HG03439 (cell line): ENCODE measurements around the gene APOB.

Source experiments
- ATAC-seq: cut with Tn5 transposase; IDR thresholded peaks from one replicate; pipeline ENCODE4 v1.9.1; 2021; ENCODE audit warnings: mild to moderate bottlenecking, moderate library complexity; ENCODE audit not compliant: unreplicated experiment

The APOB gene

DNA sequence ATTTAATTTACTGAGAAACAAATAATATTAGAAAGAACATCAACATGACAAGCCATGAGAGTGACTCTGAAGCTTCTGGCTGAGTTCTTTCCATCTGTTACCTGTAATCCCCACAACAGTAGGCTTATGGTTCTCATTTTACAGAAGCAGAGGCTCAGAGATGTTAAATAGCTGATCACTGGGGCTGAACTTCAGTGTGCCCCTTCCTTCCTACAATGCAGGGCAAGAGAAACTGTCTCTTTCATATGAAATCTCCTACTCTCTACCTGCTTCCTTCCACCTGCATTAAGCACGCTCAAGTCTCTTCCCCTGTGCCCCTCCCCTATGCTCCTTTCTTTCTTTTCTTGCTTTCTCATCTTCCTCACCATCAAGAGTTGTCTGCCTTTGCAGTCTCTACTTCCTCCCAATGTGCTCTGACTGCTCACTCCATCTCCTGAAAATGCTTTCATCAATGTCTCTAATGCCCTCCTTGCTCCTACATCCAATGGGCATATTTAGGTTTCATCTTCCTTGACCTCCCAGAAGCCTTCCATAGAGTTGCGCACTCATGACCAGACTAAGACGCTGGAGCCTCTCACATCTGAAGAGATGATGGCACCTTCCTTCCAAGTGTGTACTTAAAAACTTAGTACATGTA is 23.7 kb downstream of the APOB start:
- ATAC-seq: no peak

GRCh38 chr2:21019678-21020021 is 24.2 kb downstream of the APOB start:
- ATAC-seq: no peak

DNA sequence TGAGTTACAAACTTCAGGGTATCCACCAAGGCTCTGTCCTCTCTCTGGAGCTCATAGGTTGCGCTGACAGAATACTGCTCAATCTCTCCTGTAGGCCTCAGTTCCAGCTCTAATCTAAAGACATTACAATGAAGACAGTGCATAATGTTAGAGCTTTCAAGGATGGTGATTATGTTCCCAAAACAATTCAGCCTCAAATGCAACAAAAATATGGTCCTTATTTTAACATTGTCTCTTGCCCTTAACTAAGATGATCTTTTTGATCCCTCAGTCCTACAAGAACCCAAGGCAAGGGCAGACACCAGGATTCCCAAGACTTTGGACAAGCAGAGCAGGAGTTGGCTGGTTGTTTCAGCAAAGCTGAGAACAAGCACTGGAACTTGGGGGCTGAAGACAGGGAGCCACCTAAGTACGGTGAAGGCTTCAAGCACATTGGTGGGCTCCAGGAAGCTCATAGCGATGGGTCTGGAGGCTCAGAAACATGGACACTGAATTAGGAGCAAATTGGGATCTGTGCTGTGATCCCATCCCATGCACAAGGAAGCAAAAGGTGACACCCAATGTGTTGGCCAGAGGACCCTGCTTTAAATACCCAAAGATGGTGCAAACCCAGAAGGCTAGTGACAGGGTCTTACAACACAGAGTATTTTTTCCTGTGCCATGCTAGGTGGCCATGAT is 24.7 kb downstream of the APOB start:
- no peak for ATAC-seq

DNA sequence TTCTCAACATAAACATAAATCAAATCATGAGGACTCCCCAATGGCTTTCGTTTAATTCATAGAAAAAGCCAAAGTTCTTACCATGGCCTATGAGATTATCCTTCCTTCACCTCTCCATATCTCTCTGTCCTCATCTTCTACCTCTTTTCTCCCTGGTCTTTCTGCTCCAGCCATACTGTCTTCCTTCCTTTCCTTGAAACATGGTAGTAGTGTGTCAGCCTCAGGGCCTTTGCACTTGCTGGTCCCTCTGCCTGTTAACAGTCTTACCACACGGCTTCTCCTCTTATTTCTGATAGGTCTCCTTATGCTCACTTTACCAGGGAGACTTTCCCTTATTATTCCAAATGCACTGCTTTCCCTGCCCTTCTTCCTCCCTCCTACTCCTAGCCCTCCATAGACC is 25.6 kb downstream of the APOB start:
- no peak for ATAC-seq

DNA sequence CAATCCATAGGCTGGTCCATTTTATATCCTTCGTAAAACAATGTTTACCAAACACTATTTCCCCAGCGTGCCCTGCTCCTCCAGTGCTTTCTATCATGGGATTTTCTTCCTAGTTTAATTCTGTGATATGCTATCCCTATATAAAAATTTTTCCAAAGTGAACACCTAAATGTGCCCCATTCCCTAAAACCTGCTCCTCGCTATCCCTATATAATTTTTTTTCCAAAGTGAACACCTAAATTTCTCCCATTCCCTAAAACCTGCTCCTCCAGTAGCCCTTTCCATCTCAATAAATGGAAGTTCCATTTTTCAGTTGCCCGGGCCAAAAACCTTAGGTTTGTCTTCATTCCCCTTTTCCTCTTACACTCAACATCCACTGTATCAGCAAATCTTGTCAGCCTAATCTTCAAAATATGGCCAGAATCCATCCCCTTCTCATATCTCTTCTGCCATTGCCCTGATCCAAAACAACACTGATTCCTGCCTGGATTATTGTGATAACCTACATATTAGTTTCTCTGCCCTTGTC is 26.1 kb downstream of the APOB start:
- no peak for ATAC-seq

- no peak for ATAC-seq
These were observed 28.6 kb downstream of the APOB start for GRCh38 chr2:21015281-21015645.

DNA sequence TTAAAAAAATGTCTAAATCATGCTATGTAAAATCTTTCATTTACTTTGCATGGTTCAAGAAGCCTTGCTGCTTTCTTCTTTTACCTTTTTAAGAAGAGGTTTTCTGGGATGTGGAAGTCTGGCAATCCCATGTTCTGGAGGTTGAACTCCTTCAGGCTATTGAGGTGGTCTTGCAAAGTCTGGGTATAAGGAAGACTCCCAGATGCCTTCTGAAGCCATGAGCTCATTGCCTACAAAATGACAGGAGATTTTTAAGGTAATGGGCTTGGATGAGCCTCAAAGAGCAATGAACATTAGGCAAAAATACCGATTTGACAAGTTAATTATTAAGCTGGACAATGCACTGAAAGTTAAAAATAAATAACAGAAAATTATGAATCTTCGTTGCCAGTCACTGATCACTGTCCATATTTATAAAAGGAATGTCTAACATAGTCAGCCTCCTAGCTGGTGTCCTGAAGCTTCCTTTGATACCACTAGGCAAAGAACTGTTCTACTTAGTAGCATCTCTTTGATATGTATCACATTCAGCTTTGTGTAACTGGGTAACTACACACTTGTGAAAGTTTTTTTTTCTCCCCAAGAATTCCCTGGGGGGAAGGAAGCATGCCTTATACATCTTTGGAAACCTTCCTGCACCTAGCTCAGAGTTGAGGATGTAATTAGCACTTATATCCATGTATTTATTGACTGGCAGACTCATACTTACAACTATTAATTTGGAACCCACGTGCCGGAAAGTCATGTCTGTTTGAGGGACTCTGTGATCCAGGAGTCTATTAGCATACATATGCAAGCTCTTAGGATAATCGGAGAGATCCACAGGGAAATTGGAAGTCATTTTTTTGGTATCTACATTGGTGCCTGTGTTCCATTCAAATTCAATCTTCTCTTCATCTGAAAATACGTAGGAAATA is 29.3 kb downstream of the APOB start:
- ATAC-seq: no peak

DNA sequence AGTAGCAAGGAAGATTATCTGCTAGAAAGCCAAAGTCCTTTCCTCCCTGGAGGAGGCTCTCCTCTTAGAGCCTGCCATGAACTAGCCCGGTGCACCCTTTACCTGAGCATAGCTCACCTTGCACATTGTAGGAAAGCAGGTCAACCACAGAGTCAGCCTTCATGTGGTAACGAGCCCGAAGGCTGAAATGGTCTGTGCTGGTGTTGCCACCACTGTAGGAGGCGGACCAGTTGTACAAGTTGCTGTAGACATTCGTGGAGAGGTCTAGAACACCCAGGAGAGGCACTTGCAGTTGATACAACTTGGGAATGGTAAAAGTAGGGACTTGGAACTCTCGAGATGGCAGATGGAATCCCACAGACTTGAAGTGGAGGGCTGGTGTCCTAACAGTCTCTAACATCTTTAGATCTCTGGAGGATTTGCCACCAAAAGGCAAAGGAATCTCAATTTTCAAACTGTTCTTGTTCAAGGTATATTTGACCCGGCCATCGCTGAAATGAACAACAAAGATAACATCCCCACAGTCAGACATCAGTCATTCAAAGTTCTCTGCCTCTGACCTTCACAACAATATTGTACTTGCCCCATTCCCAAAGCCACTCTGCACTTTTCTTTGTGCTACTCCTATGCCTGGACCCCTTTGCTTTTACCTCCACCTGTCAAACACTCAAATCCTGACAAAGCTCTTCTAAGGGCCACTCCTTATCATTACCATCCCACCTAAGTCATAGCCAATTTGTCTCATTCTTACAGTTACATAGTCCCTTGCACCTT is 30.6 kb downstream of the APOB start:
- ATAC-seq: no peak

GRCh38 chr2:21012557-21012937 is 31.3 kb downstream of the APOB start:
- no peak for ATAC-seq

- no peak for ATAC-seq
These were observed 31.9 kb downstream of the APOB start for GRCh38 chr2:21011876-21012556.

GRCh38 chr2:21011453-21011852 is 32.4 kb downstream of the APOB start:
- ATAC-seq: no peak

GRCh38 chr2:21010813-21011439 is 32.9 kb downstream of the APOB start:
- no peak for ATAC-seq

GRCh38 chr2:21009662-21010225 is 34.1 kb downstream of the APOB start:
- ATAC-seq: no peak

GRCh38 chr2:21008790-21009661 is 34.8 kb downstream of the APOB start:
- no peak for ATAC-seq

- no peak for ATAC-seq
These were observed 35.7 kb downstream of the APOB start for GRCh38 chr2:21008014-21008789.

GRCh38 chr2:21007129-21008013 is 36.5 kb downstream of the APOB start:
- ATAC-seq: no peak
